SK-N-SH (cell line): ENCODE data around the gene ZER1. TPM values are rescaled to one million over a fixed set of nuclear protein-coding genes. Genes with fewer than 3 reads are reported as not detected.
A peak's percentile ranks its signal among the peaks of the same experiment; 100 is the strongest.

Experiments
- CTCF ChIA-PET: fragments of 300-600, 350-600 bp; formaldehyde crosslinking; extraction: SDS; loops from one replicate; lab custom pipeline; 2021; lab: Yijun Ruan, JAX
- POLR2A ChIA-PET: fragments of 350-600 bp; sonication (Branson Sonifier 250); formaldehyde crosslinking; extraction: SDS; loops from one replicate; lab custom pipeline; 2020; ENCODE audit warnings: antibody characterized with exemption, inconsistent platforms; lab: Yijun Ruan, JAX
- DNase-seq: peaks from one replicate; pipeline ENCODE4 v3.0.0; 2012
- H2AFZ ChIP-seq: fragments of 200-600 bp; sonication (generic); 2 replicates; pipeline ENCODE4 v1.8.1; 2016; ENCODE audit warnings: antibody characterized with exemption, mild to moderate bottlenecking, low read depth
- H3F3A ChIP-seq: fragments of 200-600 bp; sonication (generic); replicated peaks from 2 replicates; pipeline ENCODE3; 2016; ENCODE audit warnings: antibody characterized with exemption, mild to moderate bottlenecking; ENCODE audit not compliant: insufficient read depth
- H3K27ac ChIP-seq, 2 experiments: fragments of 200-500 bp in 1 of 2; fragments of 200-600 bp in 1 of 2; sonication (Bioruptor generic) in 1 of 2; sonication (generic), shearing (Covaris generic) in 1 of 2; 2 replicates each; pipeline versions ENCODE4 v1.5.1 to v1.6.1; 2014 to 2016; ENCODE audit warnings: low read depth in 2 of 2, inconsistent platforms in 1 of 2, low read length in 1 of 2, mild to moderate bottlenecking in 1 of 2, mixed read lengths in 1 of 2
- H3K27me3 ChIP-seq: fragments of 200-600 bp; sonication (generic), shearing (Covaris generic); 2 replicates; pipeline ENCODE4 v1.6.1; 2016; ENCODE audit warnings: mixed run types; ENCODE audit not compliant: insufficient read depth
- H3K36me3 ChIP-seq, 2 experiments: fragments of 200-500 bp in 1 of 2; fragments of 200-600 bp in 1 of 2; sonication (Bioruptor generic) in 1 of 2; sonication (generic) in 1 of 2; replicated peaks in 1 of 2; 2 replicates each; pipeline versions ENCODE3 to v1.5.1; 2014 to 2016; ENCODE audit warnings: low read length in 1 of 2, mild to moderate bottlenecking in 1 of 2; ENCODE audit not compliant: insufficient read depth in 2 of 2, control insufficient read depth in 1 of 2
- H3K4me1 ChIP-seq, 2 experiments: fragments of 200-500 bp in 1 of 2; fragments of 200-600 bp in 1 of 2; sonication (Bioruptor generic) in 1 of 2; sonication (generic), shearing (Covaris generic) in 1 of 2; 2 replicates each; pipeline versions ENCODE4 v1.5.1 to v1.6.1; 2014 to 2016; ENCODE audit warnings: low read depth in 1 of 2, low read length in 1 of 2, mixed run types in 1 of 2; ENCODE audit not compliant: insufficient read depth in 2 of 2, control insufficient read depth in 1 of 2
- H3K4me2 ChIP-seq: fragments of 200-600 bp; sonication (generic), shearing (Covaris generic); 2 replicates; pipeline ENCODE4 v1.6.1; 2017; ENCODE audit warnings: mixed run types
- H3K4me3 ChIP-seq, 2 experiments: fragments of 200-500 bp in 1 of 2; fragments of 200-600 bp in 1 of 2; sonication (Bioruptor generic) in 1 of 2; sonication (generic), shearing (Covaris generic) in 1 of 2; 2 replicates each; pipeline versions ENCODE4 v1.5.1 to v1.8.1; 2014 to 2016; ENCODE audit warnings: low read depth in 2 of 2, inconsistent platforms in 1 of 2, low read length in 1 of 2, mild to moderate bottlenecking in 1 of 2, mixed read lengths in 1 of 2, moderate library complexity in 1 of 2
- H3K79me2 ChIP-seq: fragments of 200-600 bp; sonication (generic); 2 replicates; pipeline ENCODE4 v1.8.1; 2017; ENCODE audit warnings: mild to moderate bottlenecking; ENCODE audit not compliant: insufficient read depth
- H3K9ac ChIP-seq: fragments of 200-600 bp; sonication (generic); 2 replicates; pipeline ENCODE4 v1.6.1; 2017; ENCODE audit warnings: mixed run types
- H3K9me2 ChIP-seq: fragments of 200-600 bp; sonication (generic); 2 replicates; pipeline ENCODE4 v1.6.1; 2017; ENCODE audit warnings: mixed run types
- H3K9me3 ChIP-seq: fragments of 200-600 bp; sonication (generic); 2 replicates; pipeline ENCODE4 v1.6.1; 2017; ENCODE audit warnings: mixed run types, mild to moderate bottlenecking, moderate library complexity
- H4K20me1 ChIP-seq: fragments of 200-600 bp; sonication (generic); 2 replicates; pipeline ENCODE4 v1.6.1; 2017; ENCODE audit warnings: mild to moderate bottlenecking, mixed run types; ENCODE audit not compliant: insufficient read depth
- FOSL2 ChIP-seq: IDR thresholded peaks from 2 replicates; pipeline ENCODE4 v1.4.0; 2012; ENCODE audit warnings: low read depth, mild to moderate bottlenecking, moderate library complexity, borderline replicate concordance
- JUND ChIP-seq: IDR thresholded peaks from 2 replicates; pipeline ENCODE4 v1.4.0; 2012
- POLR2AphosphoS5 ChIP-seq: IDR thresholded peaks from 2 replicates; pipeline ENCODE4 v1.6.1; 2012; ENCODE audit warnings: low read depth, low read length
- RAD21 ChIP-seq: IDR thresholded peaks from 2 replicates; pipeline ENCODE4 v1.6.1; 2012; ENCODE audit warnings: mild to moderate bottlenecking, low read length
- SMC3 ChIP-seq: IDR thresholded peaks from 2 replicates; pipeline ENCODE4 v1.6.1; 2012; ENCODE audit warnings: low read depth, low read length, improper control_type of control experiment
- TEAD4 ChIP-seq: IDR thresholded peaks from 2 replicates; pipeline ENCODE4 v1.4.0; 2012; ENCODE audit warnings: mild to moderate bottlenecking, borderline replicate concordance; ENCODE audit not compliant: insufficient read depth
- YY1 ChIP-seq: IDR thresholded peaks from 2 replicates; pipeline ENCODE4 v1.4.0; 2012; ENCODE audit warnings: low read depth, mild to moderate bottlenecking
- WGBS: methylation state at CpG from one replicate; pipeline ENCODE4 v1.1.6; 2017; ENCODE audit warnings: low lambda C conversion rate; 5-methylcytosine and 5-hydroxymethylcytosine counted together
- polyA plus RNA-seq, 3 experiments: library from polyadenylated mRNA; depleted of rRNA; stranded (reverse); fragments of >200 nt; gene quantifications; 2 replicates each; pipeline ENCODE4 v1.2.3, GENCODE V29; 2012

Gene ZER1
- polyA plus RNA-seq, 1 of the 3 experiments (the other 2 are of a cell fraction) = 30.9 TPM

GRCh38 chr9:128764361-128764760 lies 7.4 kb downstream of the ZER1 start:
- Histone ChIP-seq H3K4me3 (no peak overlapping the region), H3F3A (no peaks in the 10 kb centered on the region), H3K4me1 (no peaks in the 10 kb centered on the region), H3K36me3 (peaks cover 0 to 5% of the 10 kb centered on the region in 2 experiments), H4K20me1 (no peaks in the 10 kb centered on the region), H3K79me2 (peaks cover 14% of the 10 kb centered on the region; the same call in 1 of the 2 replicates), H2AFZ (no peak overlapping the region), H3K9ac (no peak overlapping the region), H3K9me3 (no peaks in the 10 kb centered on the region), H3K27ac (no peak overlapping the region), H3K9me2 (no peaks in the 10 kb centered on the region), H3K4me2 (no peak overlapping the region), H3K27me3 (no peaks in the 10 kb centered on the region)
- POLR2A ChIA-PET = interaction anchor here (0.9 kb wide), 1 partner anchor 17 kb away, joined by 3 read pairs; no protein-coding TSS in a partner anchor
- TF ChIP-seq YY1 = no peak
- peak; percentile 2; the same call in 1 of the 2 replicates for TF ChIP-seq RAD21
- CTCF ChIA-PET = interaction anchor here (1.1 to 1.6 kb wide), 2 partner anchors 54 to 62 kb away, joined by 3 to 4 read pairs; partner anchors contain the start of genes ENDOG and PKN3
- no peak for DNase-seq
- 98% methylated on average over 6 of the region's 6 CpGs for WGBS

GRCh38 chr9:128762671-128763449 lies 8.9 kb downstream of the ZER1 start:
- Histone ChIP-seq H4K20me1 (no peaks in the 10 kb centered on the region), H3K79me2 (peaks cover 9% of the 10 kb centered on the region; the same call in 1 of the 2 replicates), H3K36me3 (peaks cover 0 to 4% of the 10 kb centered on the region in 2 experiments), H3K9ac (no peak overlapping the region), H3K4me2 (no peak overlapping the region), H3K9me2 (no peaks in the 10 kb centered on the region), H3K27ac (no peak overlapping the region), H3F3A (no peaks in the 10 kb centered on the region), H3K9me3 (no peaks in the 10 kb centered on the region), H2AFZ (no peak overlapping the region), H3K4me3 (no peak overlapping the region), H3K4me1 (no peaks in the 10 kb centered on the region), H3K27me3 (no peaks in the 10 kb centered on the region)
- ChIA-PET CTCF (interaction anchor here (0.8 to 1.0 kb wide), 2 partner anchors 30 to 55 kb away, joined by 3 to 5 read pairs; no protein-coding TSS in a partner anchor), POLR2A (no interaction called here)
- DNase-seq = no peak
- 84% methylated on average over 8 of the region's 9 CpGs for WGBS
- TF ChIP-seq TEAD4 (no peak), SMC3 (no peak), POLR2AphosphoS5 (no peak), JUND (no peak)

GRCh38 chr9:128757602-128758001 lies 14.1 kb downstream of the ZER1 start:
- H3K4me3 ChIP-seq = no peak overlapping the region
- no peaks in the 10 kb centered on the region for H3K27me3 ChIP-seq
- DNase-seq = no peak
- no peaks in the 10 kb centered on the region for H3K9me3 ChIP-seq
- no peaks in the 10 kb centered on the region for H3K4me1 ChIP-seq
- no peaks in the 10 kb centered on the region for H3F3A ChIP-seq
- TF ChIP-seq FOSL2 (no peak), TEAD4 (no peak)
- H3K27ac ChIP-seq = no peak overlapping the region
- no peak overlapping the region for H3K4me2 ChIP-seq
- H2AFZ ChIP-seq = no peak overlapping the region
- peaks cover 0 to 1% of the 10 kb centered on the region in 2 experiments for H3K36me3 ChIP-seq
- CTCF ChIA-PET = interaction anchor here (1.5 kb wide), 1 partner anchor 61 kb away, joined by 6 read pairs; the partner anchor contains the start of gene ENDOG
- no peaks in the 10 kb centered on the region for H3K9me2 ChIP-seq
- no peaks in the 10 kb centered on the region for H4K20me1 ChIP-seq
- 96% methylated on average over 6 of the region's 6 CpGs for WGBS
- POLR2A ChIA-PET = no interaction called here
- no peak overlapping the region for H3K9ac ChIP-seq
- peaks cover 5% of the 10 kb centered on the region; the same call in 1 of the 2 replicates for H3K79me2 ChIP-seq
